AG04449 (cell line): ENCODE results near the gene LTBP2.
A peak's percentile ranks its signal among the peaks of the same experiment; 100 is the strongest.

Source experiments
- CTCF ChIA-PET: fragments of 350-600 bp; formaldehyde crosslinking; extraction: SDS; loops from one replicate; lab custom pipeline; 2021; ENCODE audit warnings: antibody characterized with exemption; lab: Yijun Ruan, JAX
- POLR2A ChIA-PET: fragments of 400-600, 350-600 bp; formaldehyde crosslinking; extraction: SDS; loops from one replicate; lab custom pipeline; 2020; ENCODE audit warnings: antibody characterized with exemption, inconsistent platforms; lab: Yijun Ruan, JAX
- DNase-seq: peaks from one replicate; pipeline ENCODE4 v3.0.0-alpha.2; 2010; ENCODE audit warnings: low read depth, low spot score
- H3K4me3 ChIP-seq: 2 replicates; pipeline ENCODE4 v1.5.1; 2011; ENCODE audit warnings: low read depth, mild to moderate bottlenecking, control low read depth, low read length
- CTCF ChIP-seq: IDR thresholded peaks from one replicate; pipeline ENCODE4 v1.5.1; 2011; ENCODE audit warnings: mild to moderate bottlenecking, moderate library complexity, low read length, control low read depth, inconsistent platforms; ENCODE audit not compliant: insufficient read depth; ENCODE audit errors: missing control alignments

Gene LTBP2

GRCh38 chr14:74531467-74531866 lies 80.6 kb downstream of the LTBP2 start:
- CTCF ChIA-PET = interaction anchor here (1.1 to 2.2 kb wide), 3 partner anchors 12 to 84 kb away, joined by 3 to 5 read pairs (median 4); no protein-coding TSS in a partner anchor
- H3K4me3 ChIP-seq = no peak overlapping the region
- POLR2A ChIA-PET = no interaction called here
- peak; percentile 7 for TF ChIP-seq CTCF
- DNase-seq = no peak

GRCh38 chr14:74531006-74531405 lies 81.0 kb downstream of the LTBP2 start:
- ChIA-PET POLR2A (no interaction called here), CTCF (interaction anchor here (1.1 to 1.8 kb wide), 2 partner anchors 12 to 85 kb away, joined by 3 to 5 read pairs; no protein-coding TSS in a partner anchor)
- TF ChIP-seq CTCF = no peak
- H3K4me3 ChIP-seq = no peak overlapping the region
- DNase-seq = no peak

DNA sequence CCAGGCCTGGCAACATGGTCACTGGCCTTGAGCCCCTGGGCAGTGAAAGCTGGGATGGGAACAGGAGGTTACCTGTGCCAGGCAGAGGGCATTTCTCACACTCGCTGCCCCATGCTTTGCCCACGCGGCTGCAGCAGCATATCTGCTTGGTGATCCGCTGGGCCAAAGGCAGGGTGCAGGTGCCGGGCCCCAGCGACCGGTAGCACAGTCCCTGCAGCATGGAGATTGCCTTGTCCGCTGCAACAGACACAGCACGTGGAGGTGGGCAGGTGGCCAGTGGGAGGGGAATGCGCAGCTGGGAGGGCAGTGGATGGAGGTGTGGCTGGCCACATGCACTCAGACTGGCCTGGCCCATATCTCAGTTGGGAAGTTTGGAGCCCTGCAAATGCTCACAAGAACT lies 83.2 kb downstream of the LTBP2 start:
- DNase-seq = no peak
- CTCF ChIA-PET = interaction anchor here (0.8 to 1.1 kb wide), 2 partner anchors 14 to 265 kb away, joined by 3 read pairs; no protein-coding TSS in a partner anchor
- POLR2A ChIA-PET = no interaction called here
- TF ChIP-seq CTCF = no peak
- no peak overlapping the region for H3K4me3 ChIP-seq

DNA sequence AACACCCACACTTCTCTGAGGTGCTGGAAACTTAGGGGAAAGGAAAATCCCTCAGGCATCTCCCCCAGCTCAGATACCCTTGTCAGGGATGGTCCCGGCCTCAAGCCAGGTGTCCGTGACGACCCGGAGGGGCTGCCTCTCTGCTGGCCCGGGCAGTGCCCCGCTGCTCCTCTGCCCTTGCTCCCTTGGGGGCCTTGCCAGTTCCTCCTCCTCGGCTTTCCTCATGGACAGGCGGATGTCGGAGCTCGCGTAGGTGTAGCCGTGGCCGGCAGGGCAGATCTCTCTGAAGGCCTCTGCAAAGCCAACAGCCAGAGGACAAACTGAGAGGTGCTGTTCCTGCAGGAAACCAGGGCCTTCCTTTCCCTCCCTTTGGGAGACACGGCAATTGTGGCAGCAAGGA lies 83.6 kb downstream of the LTBP2 start:
- ChIA-PET POLR2A (no interaction called here), CTCF (interaction anchor here (1.6 kb wide), 1 partner anchor 76 kb away, joined by 3 read pairs; no protein-coding TSS in a partner anchor)
- TF ChIP-seq CTCF = no peak
- no peak overlapping the region for H3K4me3 ChIP-seq
- DNase-seq = no peak

- H3K4me3 ChIP-seq = no peak overlapping the region
- TF ChIP-seq CTCF = no peak
- POLR2A ChIA-PET = no interaction called here
- CTCF ChIA-PET = interaction anchor here (1.6 kb wide), 1 partner anchor 77 kb away, joined by 3 read pairs; no protein-coding TSS in a partner anchor
- no peak for DNase-seq
Observed at GRCh38 chr14:74527736-74528280, 84.2 kb downstream of the LTBP2 start.

DNA sequence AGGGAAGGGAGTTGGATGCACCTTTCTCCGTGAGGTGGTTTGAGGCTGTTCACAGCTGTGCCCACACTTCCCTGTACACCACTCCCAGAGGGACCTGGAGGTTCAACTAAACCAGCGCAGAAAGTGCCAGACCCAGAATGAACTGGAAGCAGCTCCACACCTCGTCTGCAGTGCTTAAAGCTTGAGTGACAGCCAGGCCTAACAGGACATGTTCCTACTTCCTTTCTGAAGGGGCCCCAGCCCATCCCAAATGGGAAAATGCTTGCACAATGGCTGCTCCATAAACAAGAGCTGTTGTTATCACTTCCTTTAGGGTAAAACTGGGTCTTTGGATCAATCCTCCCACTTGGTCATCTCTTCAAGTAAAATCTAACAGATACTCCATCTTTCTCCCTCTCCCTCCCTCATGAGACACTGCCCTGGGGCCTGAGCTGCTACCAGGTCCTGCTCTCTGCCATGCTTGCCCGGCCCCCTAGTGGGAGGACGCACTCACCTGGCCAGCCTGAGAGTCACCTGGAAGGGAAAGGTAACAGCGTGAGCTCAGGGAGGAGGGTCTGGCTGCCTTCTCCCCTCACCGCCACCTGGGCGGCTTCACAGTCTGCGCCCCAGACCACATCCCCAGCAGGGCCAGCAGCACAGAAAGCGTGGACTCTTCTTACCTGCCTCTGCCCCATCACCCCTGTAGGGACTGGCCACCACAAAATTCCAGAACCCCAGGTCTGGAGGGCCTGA lies 85.0 kb downstream of the LTBP2 start:
- ChIA-PET CTCF (interaction anchor here (0.8 to 2.1 kb wide), 9 partner anchors 8 to 78 kb away, joined by 3 to 7 read pairs (median 3); no protein-coding TSS in a partner anchor), POLR2A (no interaction called here)
- no peak overlapping the region for H3K4me3 ChIP-seq
- DNase-seq = no peak
- TF ChIP-seq CTCF = no peak
